GM19438 (cell line): ENCODE measurements around the gene CYSLTR2.

Source experiments
- ATAC-seq: cut with Tn5 transposase; IDR thresholded peaks from one replicate; pipeline ENCODE4 v1.9.1; 2021; ENCODE audit warnings: low read depth; ENCODE audit not compliant: unreplicated experiment

Gene CYSLTR2

GRCh38 chr13:48653472-48653939 is at the start of gene CYSLTR2:
Gene CYSLTR2 (plus strand): TSS chr13:48653929. CDS start chr13:48706818, 52,889 bp downstream.
- peak; percentile 86 for ATAC-seq

- no peak for ATAC-seq
These were observed 38.7 kb upstream of the CYSLTR2 start for GRCh38 chr13:48615049-48615448.

GRCh38 chr13:48618937-48619336 is 34.8 kb upstream of the CYSLTR2 start:
- no peak for ATAC-seq

GRCh38 chr13:48621056-48621455 is 32.7 kb upstream of the CYSLTR2 start:
- no peak for ATAC-seq

GRCh38 chr13:48624016-48624415 is 29.7 kb upstream of the CYSLTR2 start:
- no peak for ATAC-seq

GRCh38 chr13:48624858-48625257 is 28.9 kb upstream of the CYSLTR2 start:
- no peak for ATAC-seq

GRCh38 chr13:48625413-48626076 is 28.2 kb upstream of the CYSLTR2 start:
- ATAC-seq, result no peak

GRCh38 chr13:48626077-48626449 is 27.7 kb upstream of the CYSLTR2 start:
- no peak for ATAC-seq

- no peak for ATAC-seq
These were observed 26.8 kb upstream of the CYSLTR2 start for GRCh38 chr13:48626726-48627451.

- no peak for ATAC-seq
These were observed 24.5 kb upstream of the CYSLTR2 start for GRCh38 chr13:48629277-48629676.

- no peak for ATAC-seq
These were observed 23.4 kb upstream of the CYSLTR2 start for GRCh38 chr13:48630291-48630690.

GRCh38 chr13:48630773-48631172 is 23.0 kb upstream of the CYSLTR2 start:
- no peak for ATAC-seq

GRCh38 chr13:48631441-48631840 is 22.3 kb upstream of the CYSLTR2 start:
- ATAC-seq, result no peak

- ATAC-seq, result no peak
These were observed 20.0 kb upstream of the CYSLTR2 start for GRCh38 chr13:48633700-48634099.

GRCh38 chr13:48634636-48635035 is 19.1 kb upstream of the CYSLTR2 start:
- no peak for ATAC-seq

- ATAC-seq, result no peak
These were observed 18.3 kb upstream of the CYSLTR2 start for GRCh38 chr13:48635478-48635877.

- ATAC-seq, result no peak
These were observed 17.2 kb upstream of the CYSLTR2 start for GRCh38 chr13:48636550-48636949.

- no peak for ATAC-seq
These were observed 16.1 kb upstream of the CYSLTR2 start for GRCh38 chr13:48637601-48638000.

- no peak for ATAC-seq
These were observed 13.0 kb upstream of the CYSLTR2 start for GRCh38 chr13:48640767-48641166.

GRCh38 chr13:48641404-48641803 is 12.3 kb upstream of the CYSLTR2 start:
- ATAC-seq, result no peak

GRCh38 chr13:48642061-48642460 is 11.7 kb upstream of the CYSLTR2 start:
- ATAC-seq, result no peak

- no peak for ATAC-seq
These were observed 10.6 kb upstream of the CYSLTR2 start for GRCh38 chr13:48643159-48643558.
